Body of pancreas (tissue), 4 donors: ENCODE results near the gene S1PR1.

Experiments used
- POLR2A ChIP-seq, 3 donors: fragments of 450-650 bp; IDR thresholded peaks; one replicate each; pipeline ENCODE4 v1.6.1; 2016; ENCODE audit warnings: antibody characterized with exemption in 3 of 3, mild to moderate bottlenecking in 2 of 3
- TF ChIP-seq, protein P1 (sequence below), 7 experiments: fragments of 450-650 bp in 4 of 7; fragments of 200-600 bp in 3 of 7; sonication (generic) in 3 of 7; IDR thresholded peaks; one replicate each; pipeline ENCODE4 v1.5.1; 2016 to 2019; ENCODE audit warnings: antibody characterized with exemption in 7 of 7

DNA sequence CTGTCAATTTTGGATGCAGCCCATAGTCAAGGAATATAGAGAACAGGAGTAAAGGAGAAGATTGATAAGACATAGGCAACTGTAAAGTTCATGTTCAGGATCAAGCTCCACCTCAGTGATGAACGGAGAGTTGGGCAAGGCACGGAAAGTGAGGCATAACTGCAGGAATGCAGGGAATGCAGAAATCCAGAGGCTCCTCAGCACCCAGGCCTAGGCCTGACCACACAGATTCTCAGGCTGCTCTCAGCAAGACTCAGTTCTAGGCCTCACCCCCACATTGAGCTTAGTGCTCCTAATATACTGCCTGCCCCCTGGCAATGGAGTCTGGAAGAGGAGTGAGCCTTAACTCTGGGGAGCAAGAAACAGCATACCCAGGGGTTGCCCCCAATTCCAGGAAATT, 36.3 kb upstream of the S1PR1 start:
- TF ChIP-seq POLR2A (IDR thresholded peaks at IDR 0.05) = no peak
- TF ChIP-seq, protein P1, sequence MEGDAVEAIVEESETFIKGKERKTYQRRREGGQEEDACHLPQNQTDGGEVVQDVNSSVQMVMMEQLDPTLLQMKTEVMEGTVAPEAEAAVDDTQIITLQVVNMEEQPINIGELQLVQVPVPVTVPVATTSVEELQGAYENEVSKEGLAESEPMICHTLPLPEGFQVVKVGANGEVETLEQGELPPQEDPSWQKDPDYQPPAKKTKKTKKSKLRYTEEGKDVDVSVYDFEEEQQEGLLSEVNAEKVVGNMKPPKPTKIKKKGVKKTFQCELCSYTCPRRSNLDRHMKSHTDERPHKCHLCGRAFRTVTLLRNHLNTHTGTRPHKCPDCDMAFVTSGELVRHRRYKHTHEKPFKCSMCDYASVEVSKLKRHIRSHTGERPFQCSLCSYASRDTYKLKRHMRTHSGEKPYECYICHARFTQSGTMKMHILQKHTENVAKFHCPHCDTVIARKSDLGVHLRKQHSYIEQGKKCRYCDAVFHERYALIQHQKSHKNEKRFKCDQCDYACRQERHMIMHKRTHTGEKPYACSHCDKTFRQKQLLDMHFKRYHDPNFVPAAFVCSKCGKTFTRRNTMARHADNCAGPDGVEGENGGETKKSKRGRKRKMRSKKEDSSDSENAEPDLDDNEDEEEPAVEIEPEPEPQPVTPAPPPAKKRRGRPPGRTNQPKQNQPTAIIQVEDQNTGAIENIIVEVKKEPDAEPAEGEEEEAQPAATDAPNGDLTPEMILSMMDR (IDR thresholded peaks at IDR 0.05) = no peak
